HUES48 (cell line): ENCODE data around the gene ADGRV1.

Source experiments
- H3K27ac ChIP-seq: one replicate; pipeline ENCODE4 v1.7.0; 2013; ENCODE audit warnings: low read depth, low read length, inconsistent platforms
- H3K27me3 ChIP-seq: 2 replicates; pipeline ENCODE4 v1.6.1; 2013; ENCODE audit warnings: mild to moderate bottlenecking, low read length; ENCODE audit not compliant: control insufficient read depth, insufficient read depth
- H3K36me3 ChIP-seq: 2 replicates; pipeline ENCODE4 v1.6.1; 2013; ENCODE audit warnings: low read length; ENCODE audit not compliant: control insufficient read depth, insufficient read depth
- H3K4me1 ChIP-seq: 2 replicates; pipeline ENCODE4 v1.6.1; 2013; ENCODE audit warnings: mild to moderate bottlenecking, low read length; ENCODE audit not compliant: control insufficient read depth, insufficient read depth
- H3K4me3 ChIP-seq: 2 replicates; pipeline ENCODE4 v1.5.1; 2013; ENCODE audit warnings: mild to moderate bottlenecking, low read depth, low read length
- H3K9ac ChIP-seq: 2 replicates; pipeline ENCODE4 v1.6.1; 2013; ENCODE audit warnings: mild to moderate bottlenecking, low read depth, low read length, moderate library complexity
- H3K9me3 ChIP-seq: 2 replicates; pipeline ENCODE4 v1.6.1; 2013; ENCODE audit warnings: low read length; ENCODE audit not compliant: control insufficient read depth, insufficient read depth

ADGRV1 gene

DNA sequence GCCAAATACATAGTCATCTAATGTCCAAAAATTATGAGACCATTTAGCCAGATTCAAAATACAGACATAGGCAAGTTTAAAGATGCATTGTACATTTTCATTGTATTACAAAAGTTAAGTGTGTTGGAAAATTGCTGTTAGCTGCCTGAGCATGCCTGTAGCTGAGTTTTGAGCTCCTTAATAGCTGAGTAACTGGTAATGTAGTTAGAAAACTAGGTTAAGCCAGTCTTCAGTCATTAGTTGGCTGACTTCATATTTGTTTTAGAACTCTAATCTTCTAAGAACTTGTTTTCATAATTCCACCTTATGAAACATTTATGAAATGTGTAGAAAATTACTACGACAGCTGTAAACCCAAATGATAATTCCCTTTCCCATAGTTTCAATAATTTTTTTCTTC is 531.2 kb downstream of the ADGRV1 start:
- Histone ChIP-seq H3K4me1 (peaks cover 15% of the 10 kb centered on the region; the same call in 1 of the 2 replicates), H3K9ac (no peak overlapping the region), H3K36me3 (no peaks in the 10 kb centered on the region; the same call in 1 of the 2 replicates), H3K27ac (no peak overlapping the region), H3K4me3 (no peak overlapping the region), H3K27me3 (no peaks in the 10 kb centered on the region), H3K9me3 (no peaks in the 10 kb centered on the region)

DNA sequence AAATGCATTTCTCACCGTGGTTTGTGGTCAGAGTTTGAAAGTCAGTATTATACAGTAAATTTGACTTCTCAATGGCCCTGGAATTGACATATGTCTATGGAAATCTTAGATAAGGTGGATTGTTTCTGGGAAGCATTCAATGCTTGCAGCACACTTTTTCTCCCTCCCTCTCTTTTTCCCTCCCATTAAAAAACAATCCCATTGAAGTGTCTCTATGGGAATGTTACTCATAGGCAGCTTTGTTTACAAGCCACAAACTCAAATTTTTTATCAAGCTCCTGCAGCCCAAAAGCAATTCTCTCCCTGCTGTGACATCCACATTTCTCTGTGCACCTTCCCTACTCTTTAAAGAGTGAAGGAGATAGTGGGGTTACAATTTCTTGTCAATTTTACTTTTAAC is 532.4 kb downstream of the ADGRV1 start:
- peak overlapping the region; percentile 75 for H3K27ac ChIP-seq
- no peak overlapping the region for H3K4me3 ChIP-seq
- H3K9me3 ChIP-seq = no peaks in the 10 kb centered on the region
- no peaks in the 10 kb centered on the region; the same call in 1 of the 2 replicates for H3K36me3 ChIP-seq
- H3K27me3 ChIP-seq = no peaks in the 10 kb centered on the region
- no peak overlapping the region for H3K9ac ChIP-seq
- peaks cover 25% of the 10 kb centered on the region for H3K4me1 ChIP-seq

DNA sequence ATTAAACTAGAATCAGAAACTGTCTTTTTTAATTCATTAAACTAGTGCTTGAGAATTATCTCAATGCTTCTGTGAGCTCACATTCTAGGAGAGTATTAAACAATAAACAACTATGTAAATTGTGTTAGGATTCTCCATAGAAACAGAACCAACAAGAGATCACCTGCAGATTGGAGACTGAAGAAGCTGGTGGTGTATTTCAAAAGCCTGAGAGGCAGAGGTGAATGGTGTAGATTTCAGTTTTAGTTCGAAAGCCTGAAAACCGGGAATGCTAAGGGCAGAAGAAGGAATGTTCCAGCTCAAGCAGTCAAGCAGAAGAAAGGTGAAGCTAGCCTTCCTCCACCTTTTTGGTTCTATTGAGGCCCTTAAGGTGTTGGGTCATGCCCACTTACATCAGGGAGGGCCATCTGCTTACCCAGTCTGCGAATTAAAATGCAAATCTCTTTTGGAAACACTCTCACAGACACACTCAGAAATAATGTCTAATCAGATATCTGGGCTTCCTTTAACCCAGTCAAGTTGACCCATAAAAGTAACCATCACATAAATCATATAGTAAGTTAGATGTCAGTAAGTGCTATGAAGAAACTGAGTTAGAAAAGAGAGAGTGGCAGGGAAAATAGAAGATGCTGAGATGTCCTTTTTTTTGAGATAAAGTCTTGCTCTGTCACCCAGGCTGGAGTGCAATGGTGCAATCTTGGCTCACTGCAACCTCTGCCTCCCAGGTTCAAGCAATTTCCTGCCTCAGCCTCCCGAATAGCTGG is 533.1 kb downstream of the ADGRV1 start:
- Histone ChIP-seq H3K4me3 (no peak overlapping the region), H3K9ac (peak overlapping the region; percentile 7; the same call in 1 of the 2 replicates), H3K36me3 (no peaks in the 10 kb centered on the region; the same call in 1 of the 2 replicates), H3K9me3 (no peaks in the 10 kb centered on the region), H3K27me3 (no peaks in the 10 kb centered on the region), H3K4me1 (peaks cover 31% of the 10 kb centered on the region), H3K27ac (peak overlapping the region; percentile 75)

DNA sequence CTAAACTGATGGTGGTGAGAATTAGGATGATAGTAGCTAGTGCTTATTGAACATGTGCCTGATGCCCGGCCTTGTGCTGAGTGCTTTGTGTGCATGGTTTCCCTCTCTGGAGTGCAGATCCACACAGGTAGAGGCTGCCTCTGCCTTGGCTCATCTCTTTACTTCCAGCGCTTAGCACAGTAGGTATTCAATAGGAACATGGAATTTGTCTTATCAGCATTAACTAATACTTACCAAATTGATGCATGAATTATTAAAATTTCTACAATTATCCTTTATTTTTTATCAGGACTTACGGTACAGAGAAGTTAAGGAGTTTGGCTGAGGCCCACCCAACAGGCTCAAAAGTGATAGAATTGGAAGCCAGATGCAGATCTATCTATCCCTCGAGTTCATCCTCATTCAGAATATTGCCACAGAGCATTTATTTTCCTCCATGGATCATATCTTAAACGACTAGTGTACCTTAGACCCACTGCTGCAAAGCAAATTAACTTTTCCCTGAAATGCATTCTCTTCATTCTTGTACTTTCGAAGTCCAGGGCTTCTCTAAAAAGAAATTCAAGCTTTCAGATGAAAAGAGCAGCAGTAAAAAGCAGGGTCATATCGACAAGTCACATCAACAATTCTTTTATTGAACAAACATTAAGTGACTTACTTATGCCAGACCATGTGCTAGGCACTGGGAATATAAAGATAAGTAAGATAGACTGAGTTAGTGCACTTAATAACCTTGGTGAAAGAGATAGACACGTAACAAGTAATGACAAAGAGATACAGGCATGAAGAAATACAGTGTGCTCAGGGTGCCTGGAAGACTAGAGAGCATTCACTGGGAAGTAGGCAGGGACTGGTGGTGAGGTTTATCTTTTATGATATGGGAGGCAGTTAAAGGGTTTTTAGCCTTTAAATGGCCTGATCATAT is 534.5 kb downstream of the ADGRV1 start:
- no peak overlapping the region for H3K4me3 ChIP-seq
- peaks cover 46% of the 10 kb centered on the region for H3K4me1 ChIP-seq
- no peak overlapping the region for H3K27ac ChIP-seq
- H3K36me3 ChIP-seq = no peaks in the 10 kb centered on the region; the same call in 1 of the 2 replicates
- no peak overlapping the region for H3K9ac ChIP-seq
- no peaks in the 10 kb centered on the region for H3K9me3 ChIP-seq
- no peaks in the 10 kb centered on the region for H3K27me3 ChIP-seq

DNA sequence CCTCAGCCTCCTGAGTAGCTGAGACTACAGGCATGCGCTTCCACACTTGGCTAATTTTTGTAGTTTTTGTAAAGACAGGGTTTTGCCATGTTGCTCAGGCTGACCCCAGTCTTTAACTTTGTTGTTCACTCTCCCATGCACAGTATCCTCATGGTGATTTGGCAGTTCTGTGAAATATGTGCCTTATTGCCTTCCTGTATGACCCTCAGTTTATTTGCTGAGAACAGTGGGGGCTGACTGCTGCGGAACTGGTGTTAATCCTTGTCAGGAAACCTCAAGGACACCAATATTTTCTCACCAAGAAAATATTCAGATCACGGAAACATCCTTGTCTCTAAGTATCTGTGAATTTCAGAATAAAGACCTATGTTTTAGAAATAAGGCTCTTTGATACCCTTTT is 536.7 kb downstream of the ADGRV1 start:
- H3K27ac ChIP-seq = peak overlapping the region; percentile 93
- H3K36me3 ChIP-seq = no peaks in the 10 kb centered on the region; the same call in 1 of the 2 replicates
- no peaks in the 10 kb centered on the region for H3K9me3 ChIP-seq
- H3K4me3 ChIP-seq = no peak overlapping the region
- no peak overlapping the region for H3K9ac ChIP-seq
- no peaks in the 10 kb centered on the region for H3K27me3 ChIP-seq
- H3K4me1 ChIP-seq = peaks cover 52% of the 10 kb centered on the region

DNA sequence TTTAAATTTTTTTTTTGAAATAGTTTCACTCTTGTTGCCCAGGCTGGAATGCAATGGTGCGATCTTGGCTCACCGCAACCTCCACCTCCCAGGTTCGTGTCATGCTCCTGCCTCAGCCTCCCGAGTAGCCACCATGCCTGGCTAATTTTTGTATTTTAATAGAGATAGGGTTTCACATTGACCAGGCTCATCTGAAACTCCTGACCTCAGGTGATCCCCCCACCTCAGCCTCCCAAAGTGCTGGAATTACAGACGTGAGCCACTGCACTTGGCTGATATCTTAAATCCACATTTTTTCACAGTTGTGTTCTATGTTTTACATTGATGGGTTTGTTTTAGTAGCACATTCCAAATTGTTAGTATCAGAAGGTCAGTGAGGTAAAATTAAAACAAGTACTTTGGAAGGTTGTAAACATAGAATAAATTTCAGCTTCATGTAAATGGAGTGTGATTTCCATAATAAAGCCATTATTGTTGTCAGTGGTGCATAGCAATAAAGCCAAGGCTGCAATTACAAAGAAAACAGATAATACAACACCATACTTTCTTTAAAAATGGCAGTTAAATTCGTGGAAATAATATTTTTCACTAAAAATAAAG is 537.3 kb downstream of the ADGRV1 start:
- peak overlapping the region; percentile 33; the same call in 1 of the 2 replicates for H3K9ac ChIP-seq

DNA sequence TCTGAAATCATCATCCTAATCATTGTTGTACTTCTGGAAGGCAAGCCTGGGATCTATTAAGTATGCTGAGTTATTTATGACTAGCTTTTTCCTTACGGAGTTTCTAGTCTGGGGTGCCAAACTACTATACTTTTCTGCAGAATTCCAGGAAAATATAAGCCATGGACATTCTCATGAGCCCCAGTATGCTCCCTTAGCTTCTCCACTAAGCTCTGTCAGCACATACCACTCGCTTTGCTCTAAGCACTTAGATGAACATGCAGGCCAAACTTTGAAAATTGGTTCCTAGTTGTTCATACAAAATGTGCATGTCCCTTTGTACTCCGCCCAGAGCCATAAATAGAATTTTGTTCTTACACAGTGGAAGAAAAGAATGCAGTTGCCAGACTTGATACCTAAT is 539.9 kb downstream of the ADGRV1 start:
- Histone ChIP-seq H3K27me3 (no peaks in the 10 kb centered on the region), H3K4me3 (no peak overlapping the region), H3K27ac (no peak overlapping the region), H3K36me3 (peaks cover 14% of the 10 kb centered on the region), H3K9me3 (no peaks in the 10 kb centered on the region), H3K9ac (no peak overlapping the region), H3K4me1 (peaks cover 47% of the 10 kb centered on the region)

More for the DNA sequence above, 537.3 kb downstream of the ADGRV1 start:
- peak overlapping the region; percentile 41 for H3K4me3 ChIP-seq
- H3K36me3 ChIP-seq = no peaks in the 10 kb centered on the region; the same call in 1 of the 2 replicates
- H3K4me1 ChIP-seq = peaks cover 46% of the 10 kb centered on the region
- no peaks in the 10 kb centered on the region for H3K9me3 ChIP-seq
- peak overlapping the region; percentile 93 for H3K27ac ChIP-seq
- H3K27me3 ChIP-seq = no peaks in the 10 kb centered on the region

DNA sequence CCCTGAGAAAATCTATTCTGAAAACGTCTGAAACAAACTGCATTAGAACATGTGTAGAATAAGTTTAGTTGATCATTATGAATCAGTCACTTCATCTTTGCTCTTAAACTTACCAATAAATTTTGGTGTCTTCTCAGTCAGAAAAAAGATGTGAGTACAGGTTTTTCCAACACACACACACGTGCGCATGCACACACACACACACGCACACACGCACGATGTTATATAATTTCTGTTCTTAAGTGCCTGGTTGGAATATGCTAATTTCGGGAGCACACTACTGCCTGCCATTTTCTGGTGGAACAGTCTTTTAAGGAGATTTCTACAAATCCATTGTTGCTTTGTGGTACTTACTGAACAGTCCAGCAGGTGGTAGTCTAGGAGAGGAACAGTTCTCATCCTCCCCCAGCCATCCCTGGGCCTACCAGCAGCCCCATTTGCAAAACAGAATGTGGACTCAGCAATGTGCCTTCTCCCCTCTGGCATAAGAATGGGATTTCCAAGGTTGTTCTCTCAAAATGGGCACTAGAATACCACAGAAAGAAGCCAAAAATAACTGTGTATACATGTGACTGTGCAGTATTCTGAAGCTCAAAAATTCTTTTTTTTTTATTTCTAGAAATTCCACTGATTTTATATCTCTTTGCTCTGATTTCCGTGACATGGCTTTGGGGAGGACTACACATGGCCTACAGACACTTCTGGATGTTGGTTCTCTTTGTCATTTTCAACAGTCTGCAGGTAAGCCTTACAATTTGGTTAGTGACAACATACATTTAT is 543.2 kb downstream of the ADGRV1 start:
- H3K36me3 ChIP-seq = peaks cover 33% of the 10 kb centered on the region
- H3K27ac ChIP-seq = no peak overlapping the region
- H3K4me1 ChIP-seq = peaks cover 33% of the 10 kb centered on the region
- 0 out of 2 replicates have a peak, but pooled peaks cover 2% of the 10 kb centered on the region for H3K9me3 ChIP-seq
- H3K27me3 ChIP-seq = no peaks in the 10 kb centered on the region
- H3K9ac ChIP-seq = no peak overlapping the region
- no peak overlapping the region for H3K4me3 ChIP-seq

DNA sequence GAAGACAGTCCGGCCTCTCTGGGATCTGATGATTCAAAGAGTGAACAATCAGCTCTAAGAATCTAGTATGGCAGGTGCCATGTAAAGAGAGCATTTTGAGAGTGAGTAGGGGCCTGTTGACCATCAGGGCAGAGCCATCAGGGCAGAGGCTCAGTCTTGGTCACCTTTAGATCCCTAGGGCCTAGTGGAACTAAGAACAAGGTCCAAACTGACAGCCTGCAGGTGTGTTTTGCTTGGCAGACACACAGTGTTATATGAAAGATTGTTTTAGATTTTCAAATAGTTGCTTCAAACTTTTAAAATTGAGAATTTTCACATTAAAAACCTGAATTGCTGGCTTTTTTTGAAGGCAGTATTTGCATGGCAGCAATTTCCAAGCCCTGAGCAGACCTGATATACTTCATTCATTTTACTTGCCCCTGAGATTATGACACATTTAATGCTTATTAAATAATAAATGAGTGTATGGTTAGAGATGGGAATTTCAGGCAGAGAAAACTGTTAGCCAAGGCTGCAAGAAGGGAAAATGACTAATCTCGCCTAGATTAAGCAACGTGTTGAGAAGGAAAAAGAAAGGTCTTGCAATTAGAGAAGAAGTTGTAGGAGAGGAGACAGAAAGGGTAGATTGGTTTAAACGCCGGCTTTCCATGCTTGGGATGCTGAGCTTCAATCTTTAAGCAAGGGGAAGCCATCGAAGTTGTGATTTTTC is 544.9 kb downstream of the ADGRV1 start:
- Histone ChIP-seq H3K4me3 (no peak overlapping the region), H3K36me3 (peaks cover 33% of the 10 kb centered on the region), H3K27me3 (no peaks in the 10 kb centered on the region), H3K9ac (no peak overlapping the region), H3K27ac (no peak overlapping the region), H3K4me1 (peaks cover 23% of the 10 kb centered on the region), H3K9me3 (0 out of 2 replicates have a peak, but pooled peaks cover 2% of the 10 kb centered on the region)

DNA sequence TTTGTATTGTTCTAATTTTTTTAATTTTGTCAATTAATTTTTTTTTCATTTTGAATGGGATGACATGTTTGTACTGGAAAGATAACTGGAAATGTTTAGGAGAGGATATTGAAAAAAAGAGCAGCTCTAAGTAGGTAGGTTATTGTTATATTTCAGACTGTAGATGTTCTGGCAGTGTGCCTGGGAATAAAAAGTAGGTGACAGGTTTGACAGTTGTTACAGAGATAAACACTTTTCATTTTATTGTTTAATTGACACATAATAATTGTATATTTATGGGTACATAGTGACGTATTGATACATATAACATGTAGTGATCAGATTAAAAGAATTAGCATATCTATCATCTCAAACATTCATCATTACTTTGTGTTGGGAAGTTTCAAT is 545.5 kb downstream of the ADGRV1 start:
- H3K27ac ChIP-seq = no peak overlapping the region

More for the DNA sequence above, 545.5 kb downstream of the ADGRV1 start:
- peaks cover 21% of the 10 kb centered on the region for H3K4me1 ChIP-seq
- peaks cover 33% of the 10 kb centered on the region for H3K36me3 ChIP-seq
- no peak overlapping the region for H3K4me3 ChIP-seq
- H3K9ac ChIP-seq = no peak overlapping the region
- no peaks in the 10 kb centered on the region for H3K27me3 ChIP-seq
- H3K9me3 ChIP-seq = 0 out of 2 replicates have a peak, but pooled peaks cover 2% of the 10 kb centered on the region
